Colonic mucosa (tissue), 4 donors: ENCODE results near the gene RTKN2. TPM values are rescaled to one million over a fixed set of nuclear protein-coding genes. Genes with fewer than 3 reads are reported as not detected.

Experiments used
- DNase-seq: peaks from one replicate; pipeline ENCODE4 v3.0.0-alpha.2; 2020
- H3K27ac ChIP-seq: fragments of 200-600 bp; one replicate; pipeline ENCODE4 v1.8.0; 2021
- H3K27me3 ChIP-seq: fragments of 200-600 bp; one replicate; pipeline ENCODE4 v1.8.0; 2021
- H3K36me3 ChIP-seq: fragments of 200-600 bp; one replicate; pipeline ENCODE4 v1.8.0; 2021
- H3K4me1 ChIP-seq: fragments of 200-600 bp; one replicate; pipeline ENCODE4 v1.8.0; 2021; ENCODE audit warnings: mild to moderate bottlenecking
- H3K4me3 ChIP-seq: fragments of 200-600 bp; one replicate; pipeline ENCODE4 v1.8.0; 2021
- H3K9ac ChIP-seq, 2 donors: one replicate each; pipeline ENCODE4 v1.7.0; 2013; ENCODE audit warnings: control low read depth in 2 of 2, low read depth in 2 of 2, low read length in 2 of 2
- H3K9me3 ChIP-seq: fragments of 200-600 bp; one replicate; pipeline ENCODE4 v1.8.0; 2021
- CTCF ChIP-seq: fragments of 200-600 bp; IDR thresholded peaks from one replicate; pipeline ENCODE4 v1.8.0; 2022; ENCODE audit warnings: antibody characterized with exemption, mild to moderate bottlenecking
- intact Hi-C: fragments of 100-400 bp; cut with DNase I; formaldehyde crosslinking; loops from one replicate; pipeline ENCODE4 v1.14.1; 2022
- total RNA-seq, 2 donors: library from RNA; stranded (reverse); fragmentation: NEBNext Ultra II Directional in 1 of 2; extraction: Animal tissue kit (Norgen Biotek cat#: 25700) in 1 of 2; gene quantifications; one replicate each; pipeline ENCODE4 v1.2.1, GENCODE V29; 2021
- donor health status: healthy.
- donor health status: DM: no; HTN: no; CAD: no.
- donor health status: DM: no; HTN: no; CAD: no.

Gene RTKN2
- total RNA-seq, 2 donors from 2014 or later = 3.2 to 7.4 TPM

- Histone ChIP-seq H3K9ac (no peak overlapping the region), H3K9me3 (no peaks in the 10 kb centered on the region), H3K4me3 (no peak overlapping the region), H3K4me1 (no peaks in the 10 kb centered on the region), H3K27ac (no peak overlapping the region), H3K27me3 (no peaks in the 10 kb centered on the region), H3K36me3 (no peaks in the 10 kb centered on the region)
- intact Hi-C loops = no loop called here
- TF ChIP-seq CTCF = no peak
- no peak for DNase-seq
Measured at GRCh38 chr10:62136931-62137330, 131.7 kb downstream of the RTKN2 start.

- H3K36me3 ChIP-seq = no peaks in the 10 kb centered on the region
- no peaks in the 10 kb centered on the region for H3K4me1 ChIP-seq
- DNase-seq = no peak
- no peak overlapping the region for H3K4me3 ChIP-seq
- no peak overlapping the region for H3K27ac ChIP-seq
- no peak overlapping the region for H3K9ac ChIP-seq
- H3K27me3 ChIP-seq = no peaks in the 10 kb centered on the region
- intact Hi-C loops = no loop called here
- H3K9me3 ChIP-seq = no peaks in the 10 kb centered on the region
- TF ChIP-seq CTCF = no peak
Measured at GRCh38 chr10:62133618-62134017, 135.0 kb downstream of the RTKN2 start.

Other genes starting within 250 kb of the RTKN2 start
- under 1 TPM in 1 of 2 donors, not detected in 1; 0.25 TPM for gene ZNF365, start 105.5 kb upstream of the RTKN2 start, total RNA-seq